HG02759 (cell line): ENCODE results near the gene LSM4.
A peak's percentile ranks its signal among the peaks of the same experiment; 100 is the strongest.
"Not testable (repeated sequence)": the region's sequence is repeated elsewhere in the genome, so short reads cannot be mapped to it uniquely, and the experiment has no call there.

Experiments
- ATAC-seq: cut with Tn5 transposase; IDR thresholded peaks from one replicate; pipeline ENCODE4 v1.9.1; 2021; ENCODE audit warnings: mild to moderate bottlenecking, moderate library complexity; ENCODE audit not compliant: unreplicated experiment

Gene LSM4

GRCh38 chr19:18322759-18323460 is at the start of gene LSM4:
Gene LSM4 (minus strand): TSS chr19:18323076. CDS start chr19:18323020, 56 bp downstream.
- peak; percentile 92 for ATAC-seq

DNA sequence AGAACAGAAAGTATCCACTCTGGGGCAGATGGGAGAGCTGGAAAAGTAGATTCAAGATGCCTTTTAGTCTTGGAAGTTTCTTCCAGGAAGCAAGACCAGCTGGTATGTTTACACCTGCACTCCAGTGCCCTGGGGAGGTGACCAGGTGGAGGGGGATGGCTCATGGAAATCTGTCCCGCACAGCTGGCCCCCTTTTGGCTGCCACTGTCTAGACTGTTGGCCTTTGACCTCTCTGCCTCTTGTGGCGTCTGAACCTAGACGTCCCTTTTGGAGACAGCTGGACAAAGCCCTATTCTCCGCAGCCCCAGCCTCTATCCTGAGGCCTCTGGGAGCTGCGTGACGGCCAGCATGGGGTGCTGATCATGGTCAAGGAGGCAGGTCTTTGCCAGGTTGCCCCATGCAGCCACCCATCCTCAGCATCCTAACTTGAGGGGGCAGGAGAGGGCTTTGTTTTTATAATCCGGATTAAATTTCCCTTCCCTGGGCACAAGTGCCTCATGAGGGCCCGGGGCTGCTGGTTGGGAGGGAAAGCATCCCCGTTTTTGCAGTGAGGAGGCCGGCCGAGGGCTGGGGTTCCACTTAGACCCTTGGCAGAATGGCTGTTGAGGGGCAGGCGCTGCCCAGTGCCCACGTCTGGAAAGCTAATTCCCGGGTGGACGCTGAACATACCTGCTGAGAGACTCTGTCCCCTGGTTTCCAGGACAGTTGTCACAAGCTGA is 45.8 kb upstream of the LSM4 start:
- no peak for ATAC-seq

DNA sequence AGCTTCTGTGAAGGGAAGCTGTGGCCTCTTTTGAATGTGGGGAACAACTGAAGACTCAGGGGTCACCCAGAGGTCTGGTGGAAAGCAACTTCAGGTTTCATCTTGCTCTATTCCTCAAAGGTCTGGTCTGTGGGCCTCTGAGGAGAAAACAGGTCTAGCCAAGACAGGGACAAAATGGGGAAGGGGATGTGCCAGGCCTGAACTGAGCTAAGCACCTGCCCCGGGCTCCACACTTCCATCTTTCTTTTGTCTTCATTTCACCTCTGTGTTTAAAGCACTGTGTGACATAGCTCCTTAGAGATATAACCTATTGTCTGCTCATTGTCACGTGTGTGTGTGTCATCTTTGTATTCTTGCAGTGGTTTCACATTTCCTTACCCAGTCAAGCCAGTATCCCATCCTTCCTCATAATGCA is 43.2 kb upstream of the LSM4 start:
- ATAC-seq, result no peak

- no peak for ATAC-seq
Measured at GRCh38 chr19:18364826-18365528, 42.1 kb upstream of the LSM4 start.

DNA sequence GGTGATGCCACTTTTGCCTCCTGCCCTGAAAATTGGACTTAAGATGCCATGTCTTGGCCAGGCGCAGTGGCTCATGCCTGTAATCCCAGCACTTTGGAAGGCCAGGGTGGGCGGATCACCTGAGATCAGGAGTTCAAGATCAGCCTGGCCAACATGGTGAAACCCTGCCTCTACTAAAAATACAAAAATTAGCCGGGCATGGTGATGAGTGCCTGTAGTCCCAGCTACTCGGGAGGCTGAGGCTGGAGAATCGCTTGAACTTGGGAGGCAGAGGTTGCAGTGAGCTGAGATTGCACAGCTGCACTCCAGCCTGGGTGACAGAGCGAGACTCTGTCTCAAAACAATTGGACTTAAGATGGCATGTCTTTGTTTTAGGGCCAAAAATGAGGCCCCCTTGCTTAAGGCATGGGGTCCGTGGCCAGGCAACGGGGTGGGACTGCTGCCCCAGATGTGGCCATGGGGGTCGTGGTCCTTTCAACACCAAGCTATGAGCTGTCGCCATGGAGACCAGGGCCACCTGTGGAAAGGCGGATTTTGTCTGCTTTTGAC is 41.5 kb upstream of the LSM4 start:
- not testable (repeated sequence) for ATAC-seq

GRCh38 chr19:18363787-18364186 is 40.9 kb upstream of the LSM4 start:
- no peak for ATAC-seq

DNA sequence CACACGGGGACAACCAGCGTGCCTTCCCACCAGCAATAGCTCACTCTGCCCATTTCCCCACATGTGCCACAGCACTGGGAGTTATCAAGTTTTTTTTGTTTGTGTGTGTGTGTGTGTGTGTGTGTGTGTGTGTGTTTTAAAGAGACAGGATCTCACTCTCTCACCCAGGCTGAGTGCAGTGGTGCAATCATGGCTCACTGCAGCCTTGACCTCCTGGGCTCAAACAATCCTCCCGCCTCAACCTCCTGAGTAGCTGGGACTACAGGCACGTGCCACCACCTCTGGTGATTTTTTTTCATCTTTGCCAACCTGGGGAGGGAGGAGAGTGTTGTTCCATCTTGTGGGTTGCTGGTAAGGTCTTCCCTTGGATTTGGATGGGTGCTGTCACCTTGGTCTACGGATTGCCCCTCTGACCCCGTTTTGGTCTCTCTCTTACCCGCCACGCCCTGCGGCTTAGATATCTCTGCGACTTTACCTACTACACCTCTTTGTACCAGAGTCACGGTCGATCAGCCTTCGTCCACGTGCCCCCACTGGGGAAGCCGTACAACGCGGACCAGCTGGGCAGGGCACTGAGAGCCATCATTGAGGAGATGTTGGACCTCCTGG is 40.2 kb upstream of the LSM4 start:
- ATAC-seq, result no peak

DNA sequence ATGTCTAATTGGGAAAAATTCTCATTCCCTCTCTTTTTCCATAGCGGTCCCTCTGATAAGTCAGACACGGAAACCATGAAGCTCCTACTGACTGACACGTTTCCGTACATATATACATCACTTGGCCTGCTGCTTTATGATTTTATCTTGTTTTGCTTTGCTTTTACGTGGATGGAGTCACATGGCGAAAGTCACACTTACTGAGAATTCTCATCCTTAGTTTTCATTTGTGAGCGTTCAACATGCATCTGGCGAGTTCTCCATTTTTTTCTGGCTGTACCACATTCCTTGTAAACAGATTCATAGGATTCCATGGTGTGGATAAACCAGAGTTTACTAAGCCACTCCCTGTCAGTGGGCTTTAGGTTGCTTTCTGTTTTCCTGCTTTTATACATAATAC is 38.8 kb upstream of the LSM4 start:
- ATAC-seq, result no peak

- no peak for ATAC-seq
Measured at GRCh38 chr19:18357041-18357440, 34.2 kb upstream of the LSM4 start.

- ATAC-seq, result not testable (repeated sequence)
Measured at GRCh38 chr19:18354743-18355142, 31.9 kb upstream of the LSM4 start.

DNA sequence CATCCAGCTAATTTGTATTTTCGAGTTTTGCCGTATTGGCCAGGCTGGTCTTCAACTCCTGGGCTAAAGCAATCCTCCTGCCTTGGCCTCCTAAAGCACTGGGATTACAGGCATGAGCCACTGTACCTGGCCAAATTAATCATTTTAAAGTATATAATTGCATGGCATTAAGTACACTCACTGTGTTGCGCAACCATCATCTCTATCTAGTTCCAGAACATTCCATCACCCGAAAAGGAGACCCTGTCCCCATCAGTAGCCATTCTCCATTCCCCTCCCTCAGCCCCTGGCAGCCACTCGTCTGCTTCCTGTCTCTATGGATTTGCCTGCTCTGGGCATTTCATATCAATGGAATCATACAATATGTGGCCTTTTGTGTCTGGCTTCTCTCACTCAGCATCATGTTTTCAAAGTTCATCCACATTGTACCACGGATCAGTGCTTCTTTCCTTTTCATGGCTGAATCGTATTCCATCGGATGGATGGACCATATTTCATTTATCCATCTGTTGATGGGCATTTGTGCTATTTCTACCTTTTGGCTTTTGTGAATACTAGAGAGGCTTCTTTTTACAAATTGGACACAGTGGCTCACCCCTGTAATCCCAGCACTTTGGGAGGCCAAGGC is 30.6 kb upstream of the LSM4 start:
- no peak for ATAC-seq

GRCh38 chr19:18351544-18351943 is 28.7 kb upstream of the LSM4 start:
- ATAC-seq, result no peak

- no peak for ATAC-seq
Measured at GRCh38 chr19:18350490-18350889, 27.6 kb upstream of the LSM4 start.

DNA sequence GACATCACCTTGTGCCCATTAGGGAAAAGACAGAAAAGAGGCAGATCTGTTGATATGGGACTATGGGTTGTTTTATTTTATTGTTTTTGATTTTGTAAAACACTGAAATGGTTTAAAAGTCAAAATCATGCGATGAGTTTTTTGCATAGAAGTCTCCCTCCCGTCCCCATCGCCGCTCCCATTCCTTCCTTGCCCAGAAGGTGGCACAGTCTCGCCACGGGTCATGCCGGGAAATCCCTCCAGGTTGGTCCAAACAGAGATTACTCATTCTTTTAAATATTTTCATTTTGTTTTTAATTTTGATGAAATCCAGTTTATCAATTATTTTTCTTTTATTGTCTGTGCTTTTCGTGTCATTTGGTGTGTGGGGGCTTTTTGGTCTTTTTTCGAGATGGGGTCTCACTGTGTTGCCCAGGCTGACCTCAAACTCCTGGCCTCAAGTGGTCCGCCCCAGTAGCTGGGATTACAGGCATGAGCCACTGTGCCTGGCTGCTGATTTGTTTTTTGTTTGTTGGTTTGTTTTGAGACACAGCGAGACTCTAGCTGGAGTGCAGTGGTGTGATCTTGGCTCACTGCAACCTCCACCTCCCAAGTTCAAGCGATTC is 26.8 kb upstream of the LSM4 start:
- ATAC-seq, result no peak

DNA sequence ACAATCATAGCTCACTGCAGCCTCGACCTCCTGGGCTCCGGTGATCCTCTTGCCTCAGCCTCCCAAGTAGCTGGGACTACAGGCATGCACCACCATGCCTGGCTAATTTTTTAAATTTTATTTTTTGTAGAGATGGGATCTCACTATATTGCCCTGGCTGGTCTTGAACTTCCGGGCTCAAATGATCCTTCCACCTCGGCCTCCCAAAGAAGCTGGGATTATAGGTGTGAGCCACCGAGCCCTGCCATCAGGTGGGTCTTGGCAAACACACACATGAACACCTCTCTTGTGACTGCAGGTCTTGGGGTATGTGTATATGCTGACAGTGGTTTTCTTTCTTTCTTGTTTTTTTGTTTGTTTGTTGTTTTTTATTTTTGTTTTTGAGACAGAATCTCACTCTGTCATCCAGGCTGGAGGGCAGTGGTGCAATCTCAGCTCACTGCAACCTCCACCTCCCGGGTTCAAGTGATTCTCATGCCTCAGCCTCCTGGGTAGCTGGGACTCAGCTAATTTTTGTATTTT is 26.0 kb upstream of the LSM4 start:
- ATAC-seq, result not testable (repeated sequence)

DNA sequence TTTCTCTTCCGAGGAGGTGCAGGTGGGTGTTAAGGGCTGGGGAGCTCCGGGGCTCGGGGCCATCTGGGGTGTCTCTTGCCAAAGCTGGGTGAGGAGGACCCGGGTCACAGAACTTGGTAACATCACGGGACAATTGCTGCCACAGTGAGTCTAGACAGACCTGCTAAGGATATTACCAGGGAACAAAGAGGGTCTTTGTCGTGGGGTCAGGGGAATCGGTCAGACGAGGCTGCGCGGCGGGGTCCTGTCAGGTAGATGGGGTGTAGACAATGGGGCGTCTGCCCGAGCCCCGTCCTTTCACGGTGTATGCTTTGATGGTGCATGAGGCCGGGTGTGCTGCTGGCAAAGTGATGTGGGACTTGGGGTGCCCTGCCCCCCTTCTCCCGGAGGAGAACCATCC is 25.3 kb upstream of the LSM4 start:
- ATAC-seq, result no peak

GRCh38 chr19:18346091-18346490 is 23.2 kb upstream of the LSM4 start:
- ATAC-seq, result no peak

DNA sequence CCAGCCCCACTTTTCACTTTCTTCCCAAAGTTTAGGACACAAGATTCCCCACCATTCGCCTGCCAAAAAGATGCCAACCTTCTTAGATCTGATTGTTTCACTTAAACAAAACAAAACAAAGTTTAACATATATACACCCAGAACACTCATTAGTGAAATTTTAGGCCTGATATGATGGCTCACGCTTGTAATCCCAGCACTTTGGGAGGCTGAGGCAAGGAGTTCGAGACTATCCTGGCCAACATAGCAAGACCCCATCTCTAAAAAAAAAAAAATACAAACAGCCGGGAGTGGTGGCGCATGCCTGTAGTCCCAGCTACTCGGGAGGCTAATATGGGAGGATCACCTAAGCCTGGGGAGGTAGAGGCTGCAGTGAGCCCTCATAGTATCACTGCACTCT is 22.4 kb upstream of the LSM4 start:
- no peak for ATAC-seq

GRCh38 chr19:18344582-18344950 is 21.7 kb upstream of the LSM4 start:
- no peak for ATAC-seq

GRCh38 chr19:18342090-18342632 is 19.3 kb upstream of the LSM4 start:
- ATAC-seq, result no peak
